GM12892 (cell line): Measurements from ENCODE around the gene MNS1.
"Not testable (repeated sequence)": the region's sequence is repeated elsewhere in the genome, so short reads cannot be mapped to it uniquely, and the experiment has no call there.

Experiments used
- DNase-seq: peaks from one replicate; pipeline ENCODE4 v3.0.0; 2011; ENCODE audit not compliant: insufficient read length
- FAIRE-seq: peaks from 2 replicates; lab custom pipeline; 2011; peaks lifted over from hg19 to GRCh38; lab: Jason Lieb, UNC
- POLR2A ChIP-seq: IDR thresholded peaks from 2 replicates; pipeline ENCODE4 v1.6.1; 2011; ENCODE audit warnings: low read depth, low read length, control low read depth
- POLR2AphosphoS5 ChIP-seq: IDR thresholded peaks from 2 replicates; pipeline ENCODE4 v1.6.1; 2011; ENCODE audit warnings: low read depth, low read length, control low read depth
- TAF1 ChIP-seq: IDR thresholded peaks from 2 replicates; pipeline ENCODE4 v1.6.1; 2011; ENCODE audit warnings: low read depth, mild to moderate bottlenecking, control low read depth, low read length, borderline replicate concordance

The MNS1 gene

GRCh38 chr15:56440214-56440770, 24.6 kb downstream of the MNS1 start:
- no peak for DNase-seq
- no peak for FAIRE-seq
- no peak for TF ChIP-seq POLR2A
- TF ChIP-seq TAF1 = no peak
- TF ChIP-seq POLR2AphosphoS5 = no peak

DNA sequence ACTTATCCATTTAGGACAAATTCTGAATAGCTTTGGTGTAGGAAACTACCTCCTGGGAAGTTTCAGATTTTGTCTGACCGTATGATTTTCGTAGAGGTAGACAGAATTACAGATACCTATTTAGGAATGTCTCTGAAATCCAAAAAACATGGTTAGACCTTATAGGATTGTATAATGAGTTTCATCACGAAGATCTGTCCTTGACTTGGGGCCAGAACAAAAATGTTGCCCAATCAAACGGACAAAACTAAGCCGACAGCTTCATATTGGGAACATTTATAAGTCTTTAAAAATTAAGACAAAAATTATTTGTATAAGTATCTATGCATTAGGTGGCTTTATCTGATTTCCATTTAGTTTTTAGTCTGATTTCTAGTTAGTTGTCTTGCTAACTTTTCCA, 32.6 kb downstream of the MNS1 start:
- no peak for TF ChIP-seq POLR2AphosphoS5
- no peak for TF ChIP-seq TAF1
- TF ChIP-seq POLR2A = no peak
- no peak for DNase-seq
- FAIRE-seq = peak; percentile 38

- TF ChIP-seq TAF1 = no peak
- TF ChIP-seq POLR2AphosphoS5 = no peak
- no peak for TF ChIP-seq POLR2A
- peak; percentile 89 for FAIRE-seq
- DNase-seq = no peak
Measured at GRCh38 chr15:56428821-56429458, 36.0 kb downstream of the MNS1 start.

GRCh38 chr15:56425976-56426375, 39.0 kb downstream of the MNS1 start:
- DNase-seq (no peak), FAIRE-seq (no peak)
- TF ChIP-seq TAF1 (no peak), POLR2AphosphoS5 (no peak), POLR2A (no peak)

- FAIRE-seq (no peak), DNase-seq (no peak)
- TF ChIP-seq POLR2AphosphoS5 = no peak
- no peak for TF ChIP-seq TAF1
- no peak for TF ChIP-seq POLR2A
Measured at GRCh38 chr15:56425276-56425675, 39.7 kb downstream of the MNS1 start.

DNA sequence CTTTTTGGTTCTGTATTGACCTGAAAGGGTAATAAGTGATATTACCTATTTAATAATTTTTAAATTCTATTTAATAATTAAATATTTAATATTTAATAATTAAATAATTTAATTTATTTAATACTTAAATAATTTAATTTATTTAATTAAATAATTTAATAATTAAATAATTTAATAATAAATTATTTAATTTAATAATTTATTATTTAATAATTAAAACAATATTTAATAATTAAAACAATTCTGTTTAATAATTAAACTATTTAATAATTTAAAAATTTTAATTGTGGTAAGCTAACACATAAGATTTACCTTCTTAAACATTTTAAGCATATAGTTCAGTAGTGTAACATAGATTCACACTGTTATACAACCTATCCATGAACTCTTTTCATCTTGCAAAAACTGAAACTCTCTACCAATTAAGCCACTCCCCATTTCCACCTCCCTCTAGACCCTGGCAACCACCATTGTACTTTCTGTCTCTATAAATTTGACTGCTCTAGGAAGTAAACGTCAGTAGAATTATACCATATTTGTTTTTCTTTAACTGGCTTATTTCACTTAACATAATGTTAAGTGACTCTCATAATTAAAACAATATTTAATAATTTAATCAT, 51.7 kb downstream of the MNS1 start:
- FAIRE-seq = peak; percentile 62
- not testable (repeated sequence) for DNase-seq

DNA sequence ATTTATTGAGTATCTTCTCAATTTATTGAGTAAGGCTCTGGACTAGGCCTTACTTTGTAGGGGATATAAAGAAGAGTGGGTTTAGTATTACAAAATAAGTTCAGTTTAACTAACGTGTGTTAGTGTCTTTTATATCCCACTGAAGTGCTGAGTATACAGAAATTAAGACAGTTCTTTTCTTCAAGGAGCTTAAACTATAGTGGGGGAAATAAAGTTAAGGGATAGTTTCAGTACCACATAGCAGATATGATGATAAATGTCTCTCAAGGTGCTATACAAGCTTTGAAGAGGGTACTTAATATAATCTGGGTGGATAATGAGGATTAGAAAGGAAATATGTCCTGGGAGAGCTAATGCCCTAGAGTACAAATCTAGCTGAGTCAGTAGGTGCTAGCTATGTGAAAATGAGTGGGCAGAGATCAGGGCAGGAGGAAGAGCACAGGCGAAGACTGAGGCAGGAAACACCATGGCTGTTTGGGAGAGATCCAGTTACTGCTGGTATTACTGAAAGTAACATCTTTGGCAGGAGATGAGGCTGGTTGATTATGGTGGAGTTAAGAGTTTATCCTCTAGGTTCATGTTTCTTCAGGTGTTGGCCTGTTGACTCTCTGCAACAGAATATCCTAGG, 53.7 kb downstream of the MNS1 start:
- DNase-seq (no peak), FAIRE-seq (no peak)
- TF ChIP-seq POLR2AphosphoS5 = no peak
- TF ChIP-seq POLR2A = no peak
- TF ChIP-seq TAF1 = no peak

- FAIRE-seq (peak; percentile 80), DNase-seq (no peak)
- no peak for TF ChIP-seq POLR2AphosphoS5
Measured at GRCh38 chr15:56410721-56411120, 54.2 kb downstream of the MNS1 start.

DNA sequence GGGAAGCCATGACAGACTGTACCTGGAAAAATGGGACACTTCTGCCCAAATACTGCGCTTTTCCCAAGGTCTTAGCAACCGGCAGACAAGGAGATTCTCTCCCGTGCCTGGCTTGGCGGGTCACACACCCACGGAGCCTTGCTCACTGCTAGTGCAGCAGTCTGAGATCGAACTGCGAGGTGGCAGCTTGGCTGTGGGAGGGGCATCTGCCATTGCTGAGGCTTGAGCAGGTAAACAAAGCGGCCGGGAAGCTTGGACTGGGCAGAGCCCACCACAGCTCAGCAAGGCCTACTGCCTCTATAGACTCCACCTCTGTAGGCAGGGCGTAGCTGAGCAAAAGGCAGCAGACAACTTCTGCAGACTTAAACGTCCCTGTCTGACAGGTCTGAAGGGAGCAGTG, 65.7 kb downstream of the MNS1 start:
- DNase-seq, FAIRE-seq: not testable (repeated sequence)

- FAIRE-seq, DNase-seq: not testable (repeated sequence)
Measured at GRCh38 chr15:56397325-56397724, 67.6 kb downstream of the MNS1 start.

DNA sequence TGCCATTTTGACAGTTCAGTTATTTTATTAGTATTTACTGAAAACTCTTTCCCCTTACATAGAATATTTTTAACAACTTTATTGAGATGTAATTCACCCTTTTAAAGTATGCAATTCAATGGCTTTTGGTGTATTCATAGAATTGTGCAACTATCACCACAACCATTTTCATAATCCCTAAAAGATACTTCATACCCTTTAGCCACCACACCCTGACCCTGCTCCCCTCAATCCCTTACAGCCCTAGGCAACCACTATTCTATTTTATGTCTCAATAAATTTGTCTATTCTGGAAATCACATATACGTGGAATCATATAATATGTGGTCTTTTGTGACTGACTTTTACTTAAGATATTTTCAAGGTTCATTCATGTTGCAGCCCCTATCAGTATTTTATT, 70.0 kb downstream of the MNS1 start:
- FAIRE-seq (no peak), DNase-seq (no peak)
- no peak for TF ChIP-seq POLR2A
- no peak for TF ChIP-seq POLR2AphosphoS5
- TF ChIP-seq TAF1 = no peak

DNA sequence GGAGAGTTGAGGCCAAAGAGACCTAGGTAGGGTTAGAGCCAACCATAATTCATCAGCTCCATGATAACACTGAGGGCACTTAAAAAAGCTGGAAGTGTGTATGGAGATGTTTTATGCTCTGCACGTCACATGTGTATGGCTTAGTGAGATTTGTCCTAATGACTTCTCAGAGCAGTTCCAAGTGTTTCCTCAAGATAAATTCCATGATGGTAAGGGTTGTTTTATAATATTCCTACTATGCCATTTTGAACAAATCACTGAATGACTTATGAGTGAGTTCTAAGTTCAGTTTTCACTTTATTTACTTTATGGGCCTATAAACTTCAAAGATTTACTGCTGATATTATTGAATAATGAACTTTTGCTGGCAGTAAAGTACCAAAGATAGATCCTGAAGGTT, 71.7 kb downstream of the MNS1 start:
- no peak for FAIRE-seq
- no peak for DNase-seq
- no peak for TF ChIP-seq POLR2A
- no peak for TF ChIP-seq TAF1
- no peak for TF ChIP-seq POLR2AphosphoS5
